Loucy (cell line): ENCODE data around the gene GNB1L.

Experiments
- CTCF ChIP-seq: fragments of 200-600 bp; sonication (generic); conservative IDR thresholded peaks from 2 replicates; pipeline ENCODE4 v1.5.1; 2014; ENCODE audit warnings: mild to moderate bottlenecking, antibody characterized with exemption, low read length
- EZH2phosphoT487 ChIP-seq: fragments of 200-600 bp; IDR thresholded peaks from 2 replicates; pipeline ENCODE4 v1.6.1; 2018; ENCODE audit warnings: antibody characterized with exemption, mild to moderate bottlenecking, moderate library complexity, borderline replicate concordance

GRCh38 chr22:19772422-19772672 is 82.3 kb downstream of the GNB1L start:
- TF ChIP-seq CTCF, result no peak
- TF ChIP-seq EZH2phosphoT487, result no peak
